K562 (cell line): Measurements from ENCODE around the gene TAF1B. TPM values are rescaled to one million over a fixed set of nuclear protein-coding genes. Genes with fewer than 3 reads are reported as not detected.
A peak's percentile ranks its signal among the peaks of the same experiment; 100 is the strongest.

ENCODE experiments used
- BRD9 ChIP-seq: fragments of 450-650 bp; IDR thresholded peaks from 2 replicates; pipeline ENCODE4 v1.6.1; 2018; ENCODE audit warnings: low read depth; ENCODE audit not compliant: partially characterized antibody
- CAMTA2 ChIP-seq: fragments of 250-450 bp; sonication (Bioruptor Pico); conservative IDR thresholded peaks from 2 replicates; pipeline ENCODE4 v1.5.1; 2022
- CREB1 ChIP-seq, 2 experiments: sonication (generic) in 1 of 2; formaldehyde crosslinking in 1 of 2; IDR thresholded peaks; 2 replicates each; pipeline versions ENCODE4 v1.6.1 to v1.8.0; 2012 to 2022; ENCODE audit warnings: inconsistent platforms in 1 of 2, mild to moderate bottlenecking in 1 of 2, missing genetic modification reagents in 1 of 2, moderate library complexity in 1 of 2
- HMBOX1 ChIP-seq: sonication (generic); IDR thresholded peaks from 2 replicates; pipeline ENCODE4 v1.6.1; 2016
- L3MBTL2 ChIP-seq: fragments of 450-650 bp; IDR thresholded peaks from 2 replicates; pipeline ENCODE4 v1.6.1; 2016; ENCODE audit warnings: mild to moderate bottlenecking, moderate library complexity
- MAFG ChIP-seq: fragments of 450-650 bp; conservative IDR thresholded peaks from 2 replicates; pipeline ENCODE4 v1.6.1; 2016; ENCODE audit warnings: missing genetic modification characterization, missing compliant biosample characterization
- MEIS2 ChIP-seq: fragments of 450-650 bp; IDR thresholded peaks from 2 replicates; pipeline ENCODE4 v1.6.1; 2014; ENCODE audit warnings: mild to moderate bottlenecking; ENCODE audit not compliant: partially characterized antibody
- MYNN ChIP-seq, 2 experiments: sonication (generic); formaldehyde crosslinking in 1 of 2; IDR thresholded peaks; 2 replicates each; pipeline versions ENCODE4 v1.5.0 to v1.6.1; 2016 to 2020; ENCODE audit warnings: antibody characterized with exemption in 1 of 2, missing genetic modification reagents in 1 of 2
- NCOR1 ChIP-seq: fragments of 450-650 bp; IDR thresholded peaks from 2 replicates; pipeline ENCODE4 v1.6.1; 2016; ENCODE audit warnings: mild to moderate bottlenecking, moderate library complexity
- RNF2 ChIP-seq: sonication (generic); IDR thresholded peaks from 2 replicates; pipeline ENCODE4 v1.6.1; 2016
- SIRT6 ChIP-seq: IDR thresholded peaks from one replicate; pipeline ENCODE4 v1.6.1; 2012; ENCODE audit warnings: low read depth, mild to moderate bottlenecking, control low read depth, inconsistent platforms, low read length, moderate library complexity
- TEAD4 ChIP-seq, 2 experiments: sonication (generic) in 1 of 2; formaldehyde crosslinking in 1 of 2; IDR thresholded peaks; 2 replicates each; pipeline versions ENCODE4 v1.6.1 to v1.8.0; 2012 to 2022; ENCODE audit warnings: borderline replicate concordance in 1 of 2, inconsistent platforms in 1 of 2, low read length in 1 of 2, mild to moderate bottlenecking in 1 of 2, missing genetic modification reagents in 1 of 2
- TFE3 ChIP-seq: fragments of 450-650 bp; formaldehyde crosslinking; IDR thresholded peaks from 2 replicates; pipeline ENCODE4 v1.4.0; 2020; ENCODE audit warnings: mild to moderate bottlenecking, mixed read lengths
- ZFX ChIP-seq: sonication (generic); formaldehyde crosslinking; IDR thresholded peaks from 2 replicates; pipeline ENCODE4 v1.8.0; 2022; ENCODE audit warnings: mild to moderate bottlenecking, missing genetic modification reagents, moderate library complexity
- ZMIZ1 ChIP-seq, 2 experiments: fragments of 150-350 bp in 1 of 2; IDR thresholded peaks; 2 replicates each; pipeline ENCODE4 v1.6.1; 2012 to 2016; ENCODE audit warnings: low read depth in 2 of 2, low read length in 2 of 2, mild to moderate bottlenecking in 1 of 2, moderate library complexity in 1 of 2
- ZNF232 ChIP-seq: sonication (generic); formaldehyde crosslinking; IDR thresholded peaks from 2 replicates; pipeline ENCODE4 v1.8.0; 2022; ENCODE audit warnings: mild to moderate bottlenecking, missing genetic modification reagents
- ZNF282 ChIP-seq: sonication (generic); formaldehyde crosslinking; IDR thresholded peaks from 2 replicates; pipeline ENCODE4 v1.8.1; 2023; ENCODE audit warnings: missing genetic modification reagents
- ZNF444 ChIP-seq: fragments of 250-450 bp; sonication (Bioruptor Pico); IDR thresholded peaks from 2 replicates; pipeline ENCODE4 v1.4.0; 2020; ENCODE audit warnings: mild to moderate bottlenecking, moderate library complexity
- polyA plus RNA-seq, 8 experiments: library from polyadenylated mRNA; depleted of rRNA in 4 of 8; stranded (reverse) in 5 of 8; unstranded in 3 of 8; fragments of >200 nt; fragmentation: Nextera tagmentation in 2 of 8; fragmentation: Illumina TruSeq in 1 of 8; extraction: Ambion mirVana in 2 of 8; extraction: Trizol in 1 of 8; gene quantifications; 2 replicates each; pipeline versions ENCODE4 v1.2.1 to v1.2.3, GENCODE V29; 2011 to 2014; ENCODE audit warnings: inconsistent platforms in 1 of 8, missing spikeins in 1 of 8
- total RNA-seq, 7 experiments: library from RNA; depleted of rRNA in 6 of 7; stranded (reverse); fragments of >200 nt in 6 of 7; fragmentation: Illumina TruSeq in 2 of 7; extraction: Trizol in 2 of 7; gene quantifications; 2 replicates each; pipeline versions ENCODE4 v1.2.1 to v1.2.3, GENCODE V29; 2011 to 2021; ENCODE audit warnings: low replicate concordance in 1 of 7
- TF ChIP-seq, protein P1 (sequence below): fragments of 250-450 bp; sonication (Bioruptor Pico); IDR thresholded peaks from 2 replicates; pipeline ENCODE4 v1.5.0; 2021; ENCODE audit warnings: mild to moderate bottlenecking, borderline replicate concordance

TAF1B gene
- total and polyA plus RNA-seq, 9 of the 15 experiments (the other 6 are each of a cell fraction or from before 2014, with no cell fraction given): 8.8 to 25.1 (median 17.3) TPM

DNA sequence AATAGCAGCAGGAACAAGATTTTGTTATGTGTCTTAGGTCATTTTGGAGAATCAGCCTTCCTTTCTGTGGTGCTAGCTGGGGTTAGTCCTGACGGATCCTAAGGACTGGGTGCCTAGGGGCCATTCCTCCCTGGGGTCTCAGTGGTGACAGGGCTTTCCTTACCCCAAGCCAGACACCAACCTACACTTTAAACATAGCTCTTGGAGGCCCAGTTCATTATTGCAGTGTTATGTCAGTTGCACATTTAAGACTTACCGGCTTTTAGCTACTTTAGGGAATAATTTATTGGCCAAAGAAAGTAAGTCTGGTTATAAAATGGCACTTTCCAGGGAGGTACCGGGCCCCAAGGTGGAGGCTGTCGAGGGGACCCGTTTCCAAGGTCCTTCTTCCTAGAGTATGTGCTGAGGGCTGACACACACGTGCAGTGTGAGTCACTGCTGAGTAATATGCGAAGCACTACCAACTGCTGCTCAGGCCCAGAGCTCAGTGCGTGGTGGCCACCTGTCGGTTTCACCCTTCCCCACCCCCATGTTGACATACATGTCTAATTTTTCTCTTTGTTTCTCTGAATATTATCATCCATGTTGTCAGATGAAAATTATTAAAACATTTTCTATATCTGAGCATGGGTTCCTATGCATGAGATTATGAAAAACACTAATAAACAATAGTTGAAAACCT lies 71.3 kb downstream of the TAF1B start (continued):
- TF ChIP-seq NCOR1 (no peak), MAFG (tag) (0 out of 2 replicates have a peak, but pooled peaks have one; percentile 31), ZNF444 (no peak), MYNN (IDR thresholded peaks at IDR 0.05) (0 out of 2 replicates have a peak, but pooled peaks have one; percentile 33), MYNN (CRISPR knock-in tag; IDR thresholded peaks at IDR 0.05) (no peak), CREB1 (IDR thresholded peaks at IDR 0.05) (no peak), CREB1 (CRISPR knock-in tag; IDR thresholded peaks at IDR 0.05) (peak; percentile 38; the same call in 1 of the 2 replicates), ZNF282 (CRISPR knock-in tag) (no peak), ZMIZ1 (IDR thresholded peaks at IDR 0.05; ENCODE audit: low read depth in 2 of 2, low read length in 2 of 2) (no peak), CAMTA2 (CRISPR knock-in tag) (no peak), TEAD4 (IDR thresholded peaks at IDR 0.05; ENCODE audit: low read length) (peak; percentile 42; the same call in 1 of the 2 replicates), TEAD4 (CRISPR knock-in tag; IDR thresholded peaks at IDR 0.05; ENCODE audit: borderline replicate concordance) (no peak), TFE3 (CRISPR knock-in tag) (no peak), MEIS2 (peak; percentile 47), ZFX (CRISPR knock-in tag) (peak; percentile 73), HMBOX1 (no peak), BRD9 (peak; percentile 65), ZNF232 (CRISPR knock-in tag) (no peak), L3MBTL2 (peak; percentile 97), RNF2 (peak; percentile 75), SIRT6 (no peak)
- TF ChIP-seq, protein P1, sequence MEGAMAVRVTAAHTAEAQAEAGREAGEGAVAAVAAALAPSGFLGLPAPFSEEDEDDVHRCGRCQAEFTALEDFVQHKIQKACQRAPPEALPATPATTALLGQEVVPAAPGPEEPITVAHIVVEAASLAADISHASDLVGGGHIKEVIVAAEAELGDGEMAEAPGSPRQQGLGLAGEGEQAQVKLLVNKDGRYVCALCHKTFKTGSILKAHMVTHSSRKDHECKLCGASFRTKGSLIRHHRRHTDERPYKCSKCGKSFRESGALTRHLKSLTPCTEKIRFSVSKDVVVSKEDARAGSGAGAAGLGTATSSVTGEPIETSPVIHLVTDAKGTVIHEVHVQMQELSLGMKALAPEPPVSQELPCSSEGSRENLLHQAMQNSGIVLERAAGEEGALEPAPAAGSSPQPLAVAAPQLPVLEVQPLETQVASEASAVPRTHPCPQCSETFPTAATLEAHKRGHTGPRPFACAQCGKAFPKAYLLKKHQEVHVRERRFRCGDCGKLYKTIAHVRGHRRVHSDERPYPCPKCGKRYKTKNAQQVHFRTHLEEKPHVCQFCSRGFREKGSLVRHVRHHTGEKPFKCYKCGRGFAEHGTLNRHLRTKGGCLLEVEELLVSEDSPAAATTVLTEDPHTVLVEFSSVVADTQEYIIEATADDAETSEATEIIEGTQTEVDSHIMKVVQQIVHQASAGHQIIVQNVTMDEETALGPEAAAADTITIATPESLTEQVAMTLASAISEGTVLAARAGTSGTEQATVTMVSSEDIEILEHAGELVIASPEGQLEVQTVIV (CRISPR knock-in tag): no peak
